Hindlimb muscle (tissue), 1 donor: ENCODE measurements around the gene ZNF416. TPM values are rescaled to one million over a fixed set of nuclear protein-coding genes. Genes with fewer than 3 reads are reported as not detected.

Source experiments
- DNase-seq: peaks from one replicate; pipeline ENCODE4 v3.0.0-alpha.2; 2013
- polyA plus RNA-seq: library from polyadenylated mRNA; unstranded; fragments of 120-200 nt; gene quantifications from one replicate; pipeline ENCODE4 v1.2.1, GENCODE V29; 2013; ENCODE audit not compliant: insufficient read length

The ZNF416 gene
- polyA plus RNA-seq, 1 donor: 5.2 TPM

DNA sequence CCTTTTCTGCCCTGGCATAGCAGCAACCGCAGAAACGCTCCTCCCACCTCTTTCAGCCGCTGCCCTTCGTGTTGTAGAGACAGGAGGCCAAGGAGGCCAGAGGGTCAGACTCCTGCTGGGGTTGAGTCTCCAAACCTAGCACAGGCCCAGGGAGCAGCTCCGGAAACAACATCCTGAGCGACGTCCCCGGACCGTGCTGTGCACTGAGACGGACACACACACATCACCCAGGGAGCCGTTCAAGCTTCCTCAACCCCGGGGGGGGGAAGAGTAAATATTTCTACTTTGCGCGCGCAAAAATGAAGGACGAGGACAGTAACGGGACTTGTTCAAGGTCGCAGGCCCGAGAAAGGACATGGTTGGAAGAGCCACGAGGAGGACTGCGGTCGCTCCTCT is 19.7 kb downstream of the ZNF416 start:
- DNase-seq: peak; percentile 6

DNA sequence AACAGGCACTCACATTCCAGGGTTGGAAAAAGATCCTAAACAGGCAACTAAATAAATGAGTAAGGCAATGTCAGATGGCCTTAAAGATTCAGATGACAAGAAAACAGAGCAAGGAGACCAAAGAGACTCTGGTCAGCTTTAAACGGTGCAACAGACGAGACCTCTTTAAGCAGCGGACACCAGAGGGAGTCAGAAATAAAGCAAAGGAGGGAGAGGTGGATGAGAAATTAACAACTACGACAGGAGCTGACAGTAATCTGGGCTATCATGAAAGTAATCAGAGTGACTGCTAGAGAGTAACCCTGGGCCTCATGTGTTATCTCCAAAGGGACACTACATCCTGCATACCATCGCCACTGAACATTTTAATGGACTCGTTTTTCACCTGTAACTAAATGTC is 20.2 kb downstream of the ZNF416 start:
- no peak for DNase-seq

- DNase-seq: no peak
Observed at GRCh38 chr19:57557659-57558058, 21.1 kb downstream of the ZNF416 start.

- no peak for DNase-seq
Observed at GRCh38 chr19:57552432-57552831, 26.3 kb downstream of the ZNF416 start.

GRCh38 chr19:57546513-57546912 is 32.2 kb downstream of the ZNF416 start:
- DNase-seq: no peak

GRCh38 chr19:57537953-57538547 is 40.7 kb downstream of the ZNF416 start:
- no peak for DNase-seq

DNA sequence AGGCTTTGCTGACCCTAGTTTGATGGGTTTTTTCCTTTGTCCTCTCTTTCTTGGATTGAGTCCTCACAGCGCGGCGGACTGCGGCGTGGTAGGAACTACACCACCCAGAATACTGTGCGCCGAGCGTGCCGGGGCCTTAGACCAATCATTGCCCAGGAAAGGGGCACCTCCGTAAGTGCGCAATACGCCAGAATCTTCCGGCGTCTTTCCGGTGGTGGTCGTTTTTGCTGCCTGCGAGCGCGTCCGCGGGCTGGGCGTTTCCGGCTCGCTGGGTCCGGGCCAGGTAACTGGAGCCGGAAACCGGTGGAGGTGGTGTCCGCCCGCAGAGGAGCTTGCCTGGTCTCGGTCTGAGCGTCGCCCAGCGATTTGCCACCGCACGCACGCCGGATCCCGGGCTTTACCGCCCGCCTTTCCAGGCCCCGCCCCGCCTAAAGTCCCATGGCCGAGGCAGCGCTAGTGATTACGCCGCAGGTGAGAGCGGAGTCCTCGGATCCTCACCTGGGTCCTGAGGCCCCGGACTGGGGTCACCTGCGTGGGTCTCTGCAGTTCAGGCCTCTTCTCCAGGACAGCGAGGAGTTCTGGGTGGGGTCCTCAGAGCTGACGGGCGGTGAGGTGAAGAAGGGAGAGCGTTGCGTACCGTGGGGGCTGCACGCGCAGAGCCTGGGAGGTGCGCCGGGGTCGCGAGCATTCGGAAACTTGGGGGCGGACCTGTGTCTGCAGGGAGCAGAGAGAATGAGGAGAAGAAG is 51.4 kb downstream of the ZNF416 start, which contains the start of gene ZNF549:
Gene ZNF549 (plus strand): TSS at position 221 of the 746 bp plus-strand sequence. CDS start 218 bp downstream, at position 439.
- DNase-seq: peak; percentile 90

Other genes with a start within 250 kb of the ZNF416 start
- gene ZNF304, start 227.6 kb downstream of the ZNF416 start, polyA plus RNA-seq: 9.5 TPM
- gene TRAPPC2B, start 215.4 kb downstream of the ZNF416 start, polyA plus RNA-seq: 12.1 TPM
- 2.6 TPM for gene ZNF547, start 215.4 kb downstream of the ZNF416 start, polyA plus RNA-seq
- 15.6 TPM for gene ZNF548, start 189.1 kb downstream of the ZNF416 start, polyA plus RNA-seq
- 7.3 TPM for gene ZNF17, start 167.8 kb downstream of the ZNF416 start, polyA plus RNA-seq
- 6.6 TPM for gene ZNF749, start 143.6 kb downstream of the ZNF416 start, polyA plus RNA-seq
- 2.2 TPM for gene VN1R1, start 121.8 kb downstream of the ZNF416 start, polyA plus RNA-seq
- gene ZNF772, start 101.3 kb downstream of the ZNF416 start, polyA plus RNA-seq: 9.9 TPM
- 8.2 TPM for gene ZNF419, start 91.2 kb downstream of the ZNF416 start, polyA plus RNA-seq
- gene ZNF773, start 79.0 kb downstream of the ZNF416 start, polyA plus RNA-seq: 6.8 TPM
- gene ZNF549, start 51.6 kb downstream of the ZNF416 start, polyA plus RNA-seq: 7.2 TPM
- 12.8 TPM for gene ZNF550, start 19.0 kb downstream of the ZNF416 start, polyA plus RNA-seq
- 4.6 TPM for gene ZIK1, start 5.2 kb upstream of the ZNF416 start, polyA plus RNA-seq
- 3.3 TPM for gene ZNF530, start 21.0 kb upstream of the ZNF416 start, polyA plus RNA-seq
- 11.5 TPM for gene ZNF134, start 35.3 kb upstream of the ZNF416 start, polyA plus RNA-seq
- 16.3 TPM for gene ZNF211, start 54.3 kb upstream of the ZNF416 start, polyA plus RNA-seq
- gene ZSCAN4, start 90.0 kb upstream of the ZNF416 start, polyA plus RNA-seq: not detected
- 5.5 TPM for gene ZNF551, start 103.1 kb upstream of the ZNF416 start, polyA plus RNA-seq
- 8.3 TPM for gene ZNF154, start 130.3 kb upstream of the ZNF416 start, polyA plus RNA-seq
- 6.7 TPM for gene ZNF671, start 148.7 kb upstream of the ZNF416 start, polyA plus RNA-seq
- 13.7 TPM for gene ZNF776, start 167.9 kb upstream of the ZNF416 start, polyA plus RNA-seq
- 13.6 TPM for gene ZNF586, start 190.8 kb upstream of the ZNF416 start, polyA plus RNA-seq
- gene ZNF552, start 236.0 kb upstream of the ZNF416 start, polyA plus RNA-seq: 7.1 TPM